Naive thymus-derived CD4-positive, alpha-beta T cell (primary cell): ENCODE data around the gene PKLR. TPM values are rescaled to one million over a fixed set of nuclear protein-coding genes. Genes with fewer than 3 reads are reported as not detected.

Source experiments
- ATAC-seq: fragments of 150-1000 bp; cut with Tn5 transposase; 2 replicates; pipeline ENCODE4 v1.10.0; 2021; ENCODE audit warnings: mild to moderate bottlenecking, moderate library complexity
- CTCF ChIA-PET: fragments of 350-600 bp; sonication (Branson Sonifier 250); formaldehyde crosslinking; loops from one replicate; lab custom pipeline; 2021; ENCODE audit warnings: antibody characterized with exemption; lab: Charles Lee
- POLR2A ChIA-PET: fragments of 350-600 bp; sonication (Branson Sonifier 250); formaldehyde crosslinking; loops from one replicate; lab custom pipeline; 2021; ENCODE audit warnings: antibody characterized with exemption, inconsistent platforms; lab: Charles Lee
- DNase-seq, 9 donors: peaks; one replicate each; pipeline versions ENCODE4 v3.0.0 to v3.0.0-alpha.2; 2020 to 2022; ENCODE audit warnings: mixed read lengths in 1 of 9
- H3K27ac ChIP-seq: one replicate; pipeline ENCODE4 v1.7.0; 2013; ENCODE audit warnings: mild to moderate bottlenecking, low read depth, low read length, moderate library complexity
- H3K27me3 ChIP-seq, 2 donors: one replicate each; pipeline ENCODE4 v1.7.0; 2013; ENCODE audit warnings: low read length in 2 of 2, mild to moderate bottlenecking in 2 of 2, moderate library complexity in 2 of 2; ENCODE audit not compliant: control insufficient read depth in 2 of 2, insufficient read depth in 2 of 2
- H3K36me3 ChIP-seq, 3 experiments: 1 replicate in 2 of 3; 2 replicates in 1 of 3; pipeline ENCODE4 v1.7.0; 2013; ENCODE audit warnings: low read length in 3 of 3, mild to moderate bottlenecking in 3 of 3, moderate library complexity in 1 of 3; ENCODE audit not compliant: insufficient read depth in 3 of 3, control insufficient read depth in 2 of 3
- H3K4me1 ChIP-seq, 2 donors: one replicate each; pipeline ENCODE4 v1.7.0; 2013; ENCODE audit warnings: low read length in 2 of 2, mild to moderate bottlenecking in 2 of 2, moderate library complexity in 1 of 2; ENCODE audit not compliant: control insufficient read depth in 2 of 2, insufficient read depth in 2 of 2
- H3K4me3 ChIP-seq: 2 replicates; pipeline ENCODE4 v1.7.0; 2013; ENCODE audit warnings: mild to moderate bottlenecking, low read length
- H3K9me3 ChIP-seq, 3 experiments: 1 replicate in 2 of 3; 2 replicates in 1 of 3; pipeline ENCODE4 v1.7.0; 2013; ENCODE audit warnings: low read length in 3 of 3; ENCODE audit not compliant: control insufficient read depth in 2 of 3
- H3K27ac Mint-ChIP-seq, 9 donors: one replicate each; pipeline ENCODE4 v1.8.0; 2020 to 2022; ENCODE audit warnings: mixed read lengths in 9 of 9, mild to moderate bottlenecking in 8 of 9, moderate library complexity in 5 of 9, inconsistent platforms in 2 of 9
- H3K27me3 Mint-ChIP-seq, 5 donors: one replicate each; pipeline ENCODE4 v1.8.0; 2021 to 2022; ENCODE audit warnings: mixed read lengths in 5 of 5, mild to moderate bottlenecking in 1 of 5
- H3K36me3 Mint-ChIP-seq, 5 donors: one replicate each; pipeline ENCODE4 v1.8.0; 2020 to 2022; ENCODE audit warnings: mixed read lengths in 5 of 5, mild to moderate bottlenecking in 3 of 5, inconsistent platforms in 1 of 5
- H3K4me1 Mint-ChIP-seq, 7 donors: one replicate each; pipeline ENCODE4 v1.8.0; 2020 to 2022; ENCODE audit warnings: mixed read lengths in 7 of 7, mild to moderate bottlenecking in 3 of 7, inconsistent platforms in 1 of 7
- H3K4me3 Mint-ChIP-seq, 10 donors: one replicate each; pipeline ENCODE4 v1.8.0; 2020 to 2022; ENCODE audit warnings: mild to moderate bottlenecking in 10 of 10, mixed read lengths in 10 of 10, moderate library complexity in 6 of 10, inconsistent platforms in 2 of 10
- H3K9me3 Mint-ChIP-seq, 11 donors: one replicate each; pipeline ENCODE4 v1.8.0; 2020 to 2022; ENCODE audit warnings: mixed read lengths in 11 of 11, mild to moderate bottlenecking in 4 of 11, inconsistent platforms in 1 of 11, moderate library complexity in 1 of 11
- intact Hi-C, 2 donors: fragments of 100-400 bp; cut with micrococcal nuclease; formaldehyde crosslinking; loops; one replicate each; pipeline ENCODE4 v1.15.1; 2023
- polyA plus RNA-seq, 2 donors: library from polyadenylated mRNA; unstranded; fragments of 300-500 nt; fragmentation: Illumina TruSeq; gene quantifications; one replicate each; pipeline ENCODE4 v1.2.3, GENCODE V29; 2021
- total RNA-seq, 6 experiments: library from RNA in 5 of 6; stranded (reverse) in 5 of 6; gene quantifications; 1 replicate in 5 of 6; 2 replicates in 1 of 6; pipeline ENCODE4 v1.2.3 and lab custom pipeline; 2021 to 2026

The PKLR gene
- total and polyA plus RNA-seq, 7 experiments from 2014 or later, result 0.06 TPM; not detected in 6

- peaks cover 0 to 8% (median 0%) of the 10 kb centered on the region in 3 experiments for H3K36me3 ChIP-seq
- Mint-ChIP-seq H3K9me3 (no peaks in the 10 kb centered on the region), H3K4me1 (peaks cover 24 to 36% (median 31%) of the 10 kb centered on the region in 7 donors), H3K36me3 (peaks cover 0 to 1% (median 0%) of the 10 kb centered on the region in 5 donors), H3K27me3 (no peaks in the 10 kb centered on the region), H3K27ac (peak overlapping the region; percentile 44 to 86 (median 73)), H3K4me3 (peak overlapping the region; percentile 80 to 91 (median 89))
- POLR2A ChIA-PET, result interaction anchor here (0.6 to 3.9 kb wide), 14 partner anchors 8 to 493 kb away, joined by 3 to 18 read pairs (median 5); partner anchors contain the start of genes ASH1L, CLK2, FDPS and SCAMP3
- DNase-seq (peak; percentile 75 to 95 (median 80)), ATAC-seq (peak; percentile 86)
- CTCF ChIA-PET, result interaction anchor here (1.0 to 9.4 kb wide), 9 partner anchors 8 to 81 kb away, joined by 4 to 105 read pairs (median 5); partner anchors contain the start of gene ENTREP3
- peak overlapping the region; percentile 90 for H3K27ac ChIP-seq
- peaks cover 0 to 12% of the 10 kb centered on the region in 2 donors for H3K4me1 ChIP-seq
- intact Hi-C loops, result loop anchor here (1.0 to 10.0 kb wide), 14 partner anchors 80 to 728 kb away; partner anchors contain the start of genes RIT1 (in 2 of the 2), ASH1L (in 1 of the 2), CKS1B (in 1 of the 2) and KRTCAP2 (in 1 of the 2)
- H3K27me3 ChIP-seq, result no peaks in the 10 kb centered on the region
- H3K9me3 ChIP-seq, result no peaks in the 10 kb centered on the region
- H3K4me3 ChIP-seq, result peak overlapping the region; percentile 100
Observed at GRCh38 chr1:155324037-155324716, 22.9 kb upstream of the PKLR start.

GRCh38 chr1:155323729-155324036, 22.4 kb upstream of the PKLR start:
- Histone ChIP-seq H3K27me3 (no peaks in the 10 kb centered on the region), H3K4me3 (peak overlapping the region; percentile 100), H3K27ac (peak overlapping the region; percentile 90), H3K4me1 (peaks cover 0 to 12% of the 10 kb centered on the region in 2 donors), H3K9me3 (no peaks in the 10 kb centered on the region), H3K36me3 (peaks cover 0 to 8% (median 0%) of the 10 kb centered on the region in 3 experiments)
- H3K4me3 Mint-ChIP-seq, result peak overlapping the region; percentile 80 to 91 (median 89)
- H3K27ac Mint-ChIP-seq, result peak overlapping the region in 7 of 9 donors; percentile 44 to 86 (median 73)
- ChIA-PET CTCF (interaction anchor here (1.0 to 9.4 kb wide), 9 partner anchors 8 to 80 kb away, joined by 4 to 105 read pairs (median 5); partner anchors contain the start of gene ENTREP3), POLR2A (interaction anchor here (0.6 to 3.9 kb wide), 15 partner anchors 14 to 239 kb away, joined by 3 to 18 read pairs (median 5); partner anchors contain the start of genes ASH1L, CLK2, FDPS and SCAMP3)
- peaks cover 24 to 40% (median 31%) of the 10 kb centered on the region in 7 donors for H3K4me1 Mint-ChIP-seq
- intact Hi-C loops, result loop anchor here (1.0 to 10.0 kb wide), 21 partner anchors 15 to 1015 kb away; partner anchors contain the start of genes ASH1L (in 2 of the 2), CLK2 (in 2 of the 2), FDPS (in 2 of the 2) and HCN3 (in 2 of the 2)
- no peaks in the 10 kb centered on the region for H3K27me3 Mint-ChIP-seq
- H3K9me3 Mint-ChIP-seq, result no peaks in the 10 kb centered on the region
- DNase-seq (peak; percentile 47 to 87 (median 66)), ATAC-seq (peak; percentile 78)
- peaks cover 0 to 6% (median 0%) of the 10 kb centered on the region in 5 donors for H3K36me3 Mint-ChIP-seq

GRCh38 chr1:155322953-155323728, 21.9 kb upstream of the PKLR start:
- Histone ChIP-seq H3K4me1 (peaks cover 0 to 12% of the 10 kb centered on the region in 2 donors), H3K27ac (peak overlapping the region; percentile 90)
- peak; percentile 71 for ATAC-seq

GRCh38 chr1:155322571-155322952, 21.3 kb upstream of the PKLR start:
- Mint-ChIP-seq H3K4me3 (peak overlapping the region; percentile 74 to 91 (median 76)), H3K9me3 (no peaks in the 10 kb centered on the region), H3K4me1 (peaks cover 24 to 39% (median 31%) of the 10 kb centered on the region in 7 donors), H3K27ac (peak overlapping the region in 1 of 9 donors; percentile 51), H3K36me3 (peaks cover 0 to 12% (median 0%) of the 10 kb centered on the region in 5 donors), H3K27me3 (no peaks in the 10 kb centered on the region)
- H3K27me3 ChIP-seq, result no peaks in the 10 kb centered on the region
- intact Hi-C loops, result loop anchor here (2.0 to 10.0 kb wide), 10 partner anchors 130 to 1016 kb away; partner anchors contain the start of genes RIT1 (in 2 of the 2), ASH1L (in 1 of the 2), CCT3 (in 1 of the 2) and CKS1B (in 1 of the 2)
- ATAC-seq, result no peak
- H3K4me3 ChIP-seq, result no peak overlapping the region
- POLR2A ChIA-PET, result interaction anchor here (0.6 to 3.9 kb wide), 9 partner anchors 15 to 1324 kb away, joined by 3 to 18 read pairs (median 11); partner anchors contain the start of genes CLK2, FDPS and SCAMP3
- CTCF ChIA-PET, result interaction anchor here (0.6 to 9.4 kb wide), 11 partner anchors 10 to 542 kb away, joined by 3 to 105 read pairs (median 4); partner anchors contain the start of gene FDPS
- peaks cover 0 to 4% (median 0%) of the 10 kb centered on the region in 3 experiments for H3K36me3 ChIP-seq
- H3K9me3 ChIP-seq, result no peaks in the 10 kb centered on the region
- no peak overlapping the region for H3K27ac ChIP-seq
- peaks cover 0 to 12% of the 10 kb centered on the region in 2 donors for H3K4me1 ChIP-seq
- no peak for DNase-seq

More at GRCh38 chr1:155322953-155323728, 21.9 kb upstream of the PKLR start:
- Mint-ChIP-seq H3K4me3 (peak overlapping the region; percentile 80 to 91 (median 89)), H3K4me1 (peaks cover 24 to 40% (median 31%) of the 10 kb centered on the region in 7 donors), H3K27me3 (no peaks in the 10 kb centered on the region), H3K9me3 (no peaks in the 10 kb centered on the region), H3K36me3 (peaks cover 0 to 9% (median 0%) of the 10 kb centered on the region in 5 donors), H3K27ac (peak overlapping the region in 5 of 9 donors; percentile 8 to 86 (median 85))
- peak; percentile 72 to 94 (median 85) for DNase-seq
- POLR2A ChIA-PET, result interaction anchor here (0.6 to 3.9 kb wide), 17 partner anchors 13 to 1401 kb away, joined by 3 to 18 read pairs (median 5); partner anchors contain the start of genes ASH1L, CLK2, FDPS and SCAMP3
- CTCF ChIA-PET, result interaction anchor here (0.6 to 9.4 kb wide), 15 partner anchors 9 to 542 kb away, joined by 3 to 105 read pairs (median 4); partner anchors contain the start of genes ENTREP3 and FDPS
- Histone ChIP-seq H3K4me3 (peak overlapping the region; percentile 100), H3K36me3 (peaks cover 0 to 7% (median 0%) of the 10 kb centered on the region in 3 experiments), H3K27me3 (no peaks in the 10 kb centered on the region), H3K9me3 (no peaks in the 10 kb centered on the region)
- intact Hi-C loops, result loop anchor here (1.0 to 10.0 kb wide), 17 partner anchors 15 to 1016 kb away; partner anchors contain the start of genes ASH1L (in 2 of the 2), CLK2 (in 2 of the 2), FDPS (in 2 of the 2) and HCN3 (in 2 of the 2)

- Mint-ChIP-seq H3K27me3 (no peaks in the 10 kb centered on the region), H3K4me3 (peak overlapping the region; percentile 74 to 91 (median 76)), H3K4me1 (peaks cover 24 to 41% (median 31%) of the 10 kb centered on the region in 7 donors), H3K27ac (peak overlapping the region in 3 of 9 donors; percentile 17 to 56 (median 51)), H3K36me3 (peaks cover 0 to 12% (median 0%) of the 10 kb centered on the region in 5 donors), H3K9me3 (no peaks in the 10 kb centered on the region)
- Histone ChIP-seq H3K36me3 (peaks cover 0 to 4% (median 0%) of the 10 kb centered on the region in 3 experiments), H3K27ac (no peak overlapping the region), H3K27me3 (no peaks in the 10 kb centered on the region), H3K9me3 (no peaks in the 10 kb centered on the region), H3K4me1 (peaks cover 0 to 12% of the 10 kb centered on the region in 2 donors), H3K4me3 (no peak overlapping the region)
- POLR2A ChIA-PET, result interaction anchor here (0.6 to 3.9 kb wide), 9 partner anchors 14 to 1324 kb away, joined by 3 to 18 read pairs (median 4); partner anchors contain the start of genes CLK2, FDPS and SCAMP3
- DNase-seq (no peak), ATAC-seq (no peak)
- CTCF ChIA-PET, result interaction anchor here (0.6 to 9.4 kb wide), 10 partner anchors 9 to 543 kb away, joined by 3 to 105 read pairs (median 4); partner anchors contain the start of gene FDPS
- intact Hi-C loops, result loop anchor here (2.0 to 10.0 kb wide), 10 partner anchors 130 to 1017 kb away; partner anchors contain the start of genes RIT1 (in 2 of the 2), ASH1L (in 1 of the 2), CCT3 (in 1 of the 2) and CKS1B (in 1 of the 2)
Observed at GRCh38 chr1:155321639-155322503, 20.6 kb upstream of the PKLR start.
